ENCODE data around the gene HTT-AS. TPM values are rescaled to one million over a fixed set of nuclear protein-coding genes. Genes with fewer than 3 reads are reported as not detected.

The HTT-AS gene
- total and polyA plus RNA-seq, 4 donors = not detected

DNA sequence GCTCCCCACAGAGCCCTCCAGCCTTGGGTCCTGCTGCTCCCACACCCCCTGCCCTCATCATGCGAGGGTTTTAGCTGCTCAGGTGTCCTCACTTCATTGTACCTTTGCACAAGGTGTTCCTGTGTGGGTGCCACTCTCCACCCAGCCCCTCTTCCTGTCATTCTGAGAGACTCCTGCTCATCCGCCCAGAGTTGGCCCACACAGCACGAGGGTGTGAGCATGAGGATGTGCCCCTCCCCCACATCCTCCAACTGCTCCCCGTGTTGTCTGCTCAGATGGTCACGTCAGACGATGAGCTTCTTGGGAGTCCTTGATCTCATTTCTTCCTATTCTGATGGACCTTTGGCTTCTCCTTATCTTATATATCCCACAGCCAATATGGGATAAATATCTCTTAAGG, 53.2 kb downstream of the HTT-AS start:
- WGBS, 2 donors = 72 to 91% methylated on average over 6 of the region's 6 CpGs
- H3K4me1 ChIP-seq (ENCODE audit: control insufficient read depth in 5 of 5, insufficient read depth in 5 of 5, low read length in 5 of 5) = no peaks in the 10 kb centered on the region
- H3K36me3 ChIP-seq (ENCODE audit: control insufficient read depth in 4 of 4, insufficient read depth in 4 of 4, low read length in 4 of 4) = peaks cover 0 to 6% (median 1%) of the 10 kb centered on the region in 4 donors
- TF ChIP-seq, protein P1, sequence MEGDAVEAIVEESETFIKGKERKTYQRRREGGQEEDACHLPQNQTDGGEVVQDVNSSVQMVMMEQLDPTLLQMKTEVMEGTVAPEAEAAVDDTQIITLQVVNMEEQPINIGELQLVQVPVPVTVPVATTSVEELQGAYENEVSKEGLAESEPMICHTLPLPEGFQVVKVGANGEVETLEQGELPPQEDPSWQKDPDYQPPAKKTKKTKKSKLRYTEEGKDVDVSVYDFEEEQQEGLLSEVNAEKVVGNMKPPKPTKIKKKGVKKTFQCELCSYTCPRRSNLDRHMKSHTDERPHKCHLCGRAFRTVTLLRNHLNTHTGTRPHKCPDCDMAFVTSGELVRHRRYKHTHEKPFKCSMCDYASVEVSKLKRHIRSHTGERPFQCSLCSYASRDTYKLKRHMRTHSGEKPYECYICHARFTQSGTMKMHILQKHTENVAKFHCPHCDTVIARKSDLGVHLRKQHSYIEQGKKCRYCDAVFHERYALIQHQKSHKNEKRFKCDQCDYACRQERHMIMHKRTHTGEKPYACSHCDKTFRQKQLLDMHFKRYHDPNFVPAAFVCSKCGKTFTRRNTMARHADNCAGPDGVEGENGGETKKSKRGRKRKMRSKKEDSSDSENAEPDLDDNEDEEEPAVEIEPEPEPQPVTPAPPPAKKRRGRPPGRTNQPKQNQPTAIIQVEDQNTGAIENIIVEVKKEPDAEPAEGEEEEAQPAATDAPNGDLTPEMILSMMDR (IDR thresholded peaks at IDR 0.05; ENCODE audit: control extremely low read depth, extremely low read depth) = no peak
- no peak overlapping the region for H3K4me3 ChIP-seq
- H3K9me3 ChIP-seq (ENCODE audit: control insufficient read depth in 4 of 4, insufficient read depth in 3 of 4, low read length in 3 of 4) = peaks cover 0 to 5% (median 2%) of the 10 kb centered on the region in 4 donors
- ATAC-seq (ENCODE audit: insufficient read depth, low FRiP score) (no peak), DNase-seq (no peak)
- no peaks in the 10 kb centered on the region for H3K27me3 ChIP-seq (ENCODE audit: control insufficient read depth in 3 of 3, insufficient read depth in 3 of 3, low read length in 2 of 3)
- no peak overlapping the region for H3K9ac ChIP-seq (ENCODE audit: insufficient read depth in 1 of 2, low read length in 2 of 2)
- H3K27ac ChIP-seq (ENCODE audit: low read depth in 1 of 2, low read length in 1 of 2) = no peak overlapping the region

DNA sequence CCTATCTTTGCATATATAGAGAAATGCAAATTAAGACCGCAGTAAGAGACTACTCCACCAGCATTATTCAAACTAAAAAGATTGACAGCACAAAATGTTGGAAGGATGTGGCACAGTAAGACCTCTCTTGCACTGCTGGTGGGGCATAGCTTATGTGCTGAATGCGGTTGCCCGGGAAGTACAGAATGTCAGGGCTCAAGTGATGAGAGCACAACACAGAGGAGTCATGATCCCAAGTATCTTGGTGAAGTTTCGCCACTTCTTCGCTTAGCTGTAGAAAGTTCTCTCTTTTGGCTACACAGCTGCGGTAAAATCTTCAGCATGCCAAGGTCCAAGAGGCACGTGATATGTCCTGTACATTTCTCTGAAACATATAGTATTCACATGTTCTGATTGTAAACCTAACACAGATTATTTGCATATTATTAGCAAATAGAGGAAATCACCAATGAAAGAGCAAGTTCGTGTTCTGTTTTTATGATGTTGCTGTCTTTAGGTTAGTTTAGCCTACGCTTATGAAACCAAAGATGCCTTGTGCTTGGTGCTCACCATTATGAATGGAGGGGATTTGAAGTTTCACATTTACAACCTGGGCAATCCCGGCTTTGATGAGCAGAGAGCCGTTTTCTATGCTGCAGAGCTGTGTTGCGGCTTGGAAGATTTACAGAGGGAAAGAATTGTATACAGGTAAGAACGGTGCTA, 55.0 kb downstream of the HTT-AS start:
- Histone ChIP-seq H3K4me3 (no peak overlapping the region), H3K9me3 (ENCODE audit: control insufficient read depth in 4 of 4, insufficient read depth in 3 of 4, low read length in 3 of 4) (peaks cover 0 to 5% (median 2%) of the 10 kb centered on the region in 4 donors), H3K4me1 (ENCODE audit: control insufficient read depth in 5 of 5, insufficient read depth in 5 of 5, low read length in 5 of 5) (no peaks in the 10 kb centered on the region), H3K36me3 (ENCODE audit: control insufficient read depth in 4 of 4, insufficient read depth in 4 of 4, low read length in 4 of 4) (peaks cover 0 to 6% (median 1%) of the 10 kb centered on the region in 4 donors), H3K27me3 (ENCODE audit: control insufficient read depth in 3 of 3, insufficient read depth in 3 of 3, low read length in 2 of 3) (no peaks in the 10 kb centered on the region), H3K27ac (ENCODE audit: low read depth in 1 of 2, low read length in 1 of 2) (no peak overlapping the region), H3K9ac (ENCODE audit: insufficient read depth in 1 of 2, low read length in 2 of 2) (no peak overlapping the region)
- ATAC-seq (ENCODE audit: insufficient read depth, low FRiP score) = no peak
- TF ChIP-seq, protein P1 (IDR thresholded peaks at IDR 0.05; ENCODE audit: control extremely low read depth, extremely low read depth) = no peak
- no peak for DNase-seq
- WGBS, 2 donors = 92 to 93% methylated on average over 13 of the region's 13 CpGs

DNA sequence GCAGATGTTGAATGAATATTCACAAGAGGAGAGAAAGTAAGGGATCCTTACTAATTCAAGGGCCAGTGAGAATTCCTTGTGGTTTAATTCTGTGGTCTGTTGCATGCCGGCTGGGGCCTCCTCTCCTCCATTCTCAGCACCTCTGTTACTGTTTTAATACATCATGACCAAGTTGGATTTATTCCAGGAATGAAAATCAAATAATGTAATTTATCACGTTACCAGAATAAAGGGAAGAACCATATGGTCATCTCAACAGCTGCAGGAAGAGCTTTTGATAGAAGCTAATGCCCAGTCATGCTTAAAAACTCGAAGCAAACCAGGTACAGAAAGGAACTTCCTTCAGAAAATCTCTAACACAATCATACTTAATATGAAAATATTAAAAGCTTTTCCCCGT, 56.8 kb downstream of the HTT-AS start:
- no peak for ATAC-seq (ENCODE audit: insufficient read depth, low FRiP score)
- Histone ChIP-seq H3K9me3 (ENCODE audit: control insufficient read depth in 4 of 4, insufficient read depth in 3 of 4, low read length in 3 of 4) (no peaks in the 10 kb centered on the region), H3K9ac (ENCODE audit: insufficient read depth in 1 of 2, low read length in 2 of 2) (no peak overlapping the region), H3K27me3 (ENCODE audit: control insufficient read depth in 3 of 3, insufficient read depth in 3 of 3, low read length in 2 of 3) (no peaks in the 10 kb centered on the region), H3K4me1 (ENCODE audit: control insufficient read depth in 5 of 5, insufficient read depth in 5 of 5, low read length in 5 of 5) (no peaks in the 10 kb centered on the region), H3K36me3 (ENCODE audit: control insufficient read depth in 4 of 4, insufficient read depth in 4 of 4, low read length in 4 of 4) (no peaks in the 10 kb centered on the region), H3K4me3 (no peak overlapping the region), H3K27ac (ENCODE audit: low read depth in 1 of 2, low read length in 1 of 2) (no peak overlapping the region)
- 56 to 70% methylated on average over 4 of the region's 4 CpGs for WGBS, 2 donors
- TF ChIP-seq, protein P1 (IDR thresholded peaks at IDR 0.05; ENCODE audit: control extremely low read depth, extremely low read depth) = no peak
- no peak for DNase-seq

DNA sequence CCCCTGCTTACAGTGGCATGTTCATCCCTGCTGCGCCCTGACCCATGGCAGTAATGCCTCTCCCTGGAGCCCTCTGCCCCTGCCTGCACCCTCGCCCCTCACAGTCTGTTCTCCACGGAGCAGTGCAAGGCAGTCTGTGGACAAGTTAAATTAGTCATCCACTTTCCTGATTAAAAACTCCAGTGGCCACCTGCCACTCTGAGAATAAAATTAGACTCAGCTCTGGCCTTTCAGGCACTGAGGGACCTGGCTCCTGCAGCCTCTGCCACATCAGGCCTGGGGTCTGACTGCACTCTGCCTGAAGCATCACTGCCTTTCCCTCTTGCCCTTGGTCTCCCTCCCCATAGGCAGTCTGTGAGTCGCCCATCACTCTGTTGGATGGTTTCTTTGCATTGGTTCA, 57.4 kb downstream of the HTT-AS start:
- H3K36me3 ChIP-seq (ENCODE audit: control insufficient read depth in 4 of 4, insufficient read depth in 4 of 4, low read length in 4 of 4) = no peaks in the 10 kb centered on the region
- H3K27ac ChIP-seq (ENCODE audit: low read depth in 1 of 2, low read length in 1 of 2) = no peak overlapping the region
- no peaks in the 10 kb centered on the region for H3K27me3 ChIP-seq (ENCODE audit: control insufficient read depth in 3 of 3, insufficient read depth in 3 of 3, low read length in 2 of 3)
- H3K9ac ChIP-seq (ENCODE audit: insufficient read depth in 1 of 2, low read length in 2 of 2) = no peak overlapping the region
- ATAC-seq (ENCODE audit: insufficient read depth, low FRiP score) = no peak
- WGBS, 2 donors = 82 to 94% methylated on average over 4 of the region's 4 CpGs
- no peak for DNase-seq
- no peak overlapping the region for H3K4me3 ChIP-seq
- peaks cover 0 to 3% (median 0%) of the 10 kb centered on the region in 5 donors for H3K4me1 ChIP-seq (ENCODE audit: control insufficient read depth in 5 of 5, insufficient read depth in 5 of 5, low read length in 5 of 5)
- no peaks in the 10 kb centered on the region for H3K9me3 ChIP-seq (ENCODE audit: control insufficient read depth in 4 of 4, insufficient read depth in 3 of 4, low read length in 3 of 4)
- TF ChIP-seq, protein P1 (IDR thresholded peaks at IDR 0.05; ENCODE audit: control extremely low read depth, extremely low read depth) = no peak
